ENCODE measurements around the gene CGB7.
A peak's percentile ranks its signal among the peaks of the same experiment; 100 is the strongest.

- TF ChIP-seq CTCF (IDR thresholded peaks at IDR 0.05) (peak; percentile 64 to 79 (median 78)), POLR2A (IDR thresholded peaks at IDR 0.05) (no peak)
Measured at GRCh38 chr19:49106648-49107135, 49.1 kb upstream of the CGB7 start.
